IMR-90 (cell line): ENCODE data around the gene SHLD1. TPM values are rescaled to one million over a fixed set of nuclear protein-coding genes. Genes with fewer than 3 reads are reported as not detected.
A peak's percentile ranks its signal among the peaks of the same experiment; 100 is the strongest.

Experiments
- ATAC-seq: fragments of 200-7000 bp; cut with Tn5 transposase; 2 replicates; pipeline ENCODE4 v1.9.1; 2020; ENCODE audit warnings: low read depth, mild to moderate bottlenecking, moderate library complexity
- BruUV-seq: library from RNA; stranded (reverse); fragments of 400-500 nt; replicated peaks from 2 replicates; lab custom pipeline; 2021; lab: Mats Ljungman, UMichigan
- CTCF ChIA-PET: fragments of 300-600 bp; formaldehyde crosslinking; extraction: SDS; loops from one replicate; lab custom pipeline; 2021; ENCODE audit warnings: antibody characterized with exemption; lab: Yijun Ruan, JAX
- POLR2A ChIA-PET: fragments of 300-600 bp; sonication (Branson Sonifier 250); formaldehyde crosslinking; loops from one replicate; lab custom pipeline; 2022; ENCODE audit warnings: antibody characterized with exemption; ENCODE audit not compliant: unreplicated experiment; lab: Charles Lee
- DNase-seq: peaks from one replicate; pipeline ENCODE4 v3.0.0; 2013
- H2AFZ ChIP-seq: replicated peaks from 2 replicates; pipeline ENCODE3; 2013; ENCODE audit warnings: low read length, mild to moderate bottlenecking; ENCODE audit not compliant: poor library complexity
- H2AK5ac ChIP-seq: 2 replicates; pipeline ENCODE4 v1.6.1; 2013; ENCODE audit warnings: low read depth, low read length, inconsistent platforms
- H2AK9ac ChIP-seq: replicated peaks from 2 replicates; pipeline ENCODE3; 2013; ENCODE audit warnings: mild to moderate bottlenecking, low read depth, low read length, moderate library complexity; ENCODE audit not compliant: poor library complexity
- H2BK120ac ChIP-seq: 2 replicates; pipeline ENCODE4 v1.6.1; 2013; ENCODE audit warnings: low read depth, low read length, inconsistent platforms
- H2BK15ac ChIP-seq: 3 replicates; pipeline ENCODE4 v1.6.1; 2013; ENCODE audit warnings: low read depth, low read length, inconsistent platforms
- H2BK20ac ChIP-seq: 2 replicates; pipeline ENCODE4 v1.6.1; 2013; ENCODE audit warnings: low read depth, mild to moderate bottlenecking, inconsistent platforms, low read length, moderate library complexity
- H2BK5ac ChIP-seq: 2 replicates; pipeline ENCODE4 v1.6.1; 2013; ENCODE audit warnings: mild to moderate bottlenecking, low read depth, low read length, inconsistent platforms; ENCODE audit not compliant: poor library complexity, severe bottlenecking
- H3K14ac ChIP-seq: replicated peaks from 2 replicates; pipeline ENCODE4 v1.6.1; 2013; ENCODE audit warnings: low read depth, low read length, inconsistent platforms
- H3K18ac ChIP-seq: 2 replicates; pipeline ENCODE4 v1.6.1; 2013; ENCODE audit warnings: low read depth, low read length, control low read depth
- H3K23ac ChIP-seq: 2 replicates; pipeline ENCODE4 v1.6.1; 2013; ENCODE audit warnings: low read depth, low read length, inconsistent platforms
- H3K27ac ChIP-seq: 2 replicates; pipeline ENCODE4 v1.5.1; 2013; ENCODE audit warnings: mild to moderate bottlenecking, control low read depth, low read length; ENCODE audit not compliant: insufficient read depth
- H3K27me3 ChIP-seq: 2 replicates; pipeline ENCODE4 v1.6.1; 2013; ENCODE audit warnings: low read length; ENCODE audit not compliant: control insufficient read depth, insufficient read depth
- H3K36me3 ChIP-seq: 2 replicates; pipeline ENCODE4 v1.6.1; 2013; ENCODE audit warnings: low read length, mixed read lengths; ENCODE audit not compliant: control insufficient read depth, insufficient read depth
- H3K4ac ChIP-seq: 2 replicates; pipeline ENCODE4 v1.6.1; 2013; ENCODE audit warnings: low read depth, low read length, inconsistent platforms
- H3K4me1 ChIP-seq: 2 replicates; pipeline ENCODE4 v1.6.1; 2013; ENCODE audit warnings: low read length, mixed read lengths; ENCODE audit not compliant: control insufficient read depth, insufficient read depth
- H3K4me2 ChIP-seq: 2 replicates; pipeline ENCODE4 v1.6.1; 2013; ENCODE audit warnings: low read depth, mild to moderate bottlenecking, control low read depth, low read length, moderate library complexity
- H3K4me3 ChIP-seq: 2 replicates; pipeline ENCODE4 v1.5.1; 2013; ENCODE audit warnings: low read depth, mild to moderate bottlenecking, control low read depth, low read length, moderate library complexity; ENCODE audit not compliant: insufficient read depth
- H3K56ac ChIP-seq: 2 replicates; pipeline ENCODE4 v1.6.1; 2013; ENCODE audit warnings: low read length, inconsistent platforms; ENCODE audit not compliant: insufficient read depth; ENCODE audit errors: extremely low read depth
- H3K79me1 ChIP-seq, 2 experiments: 2 replicates each; pipeline ENCODE4 v1.6.1; 2013; ENCODE audit warnings: low read length in 2 of 2, inconsistent platforms in 1 of 2, low read depth in 1 of 2
- H3K9ac ChIP-seq: 2 replicates; pipeline ENCODE4 v1.6.1; 2013; ENCODE audit warnings: low read depth, low read length, control low read depth
- H3K9me1 ChIP-seq: 2 replicates; pipeline ENCODE4 v1.6.1; 2013; ENCODE audit warnings: low read length, inconsistent platforms; ENCODE audit not compliant: insufficient read depth
- H3K9me3 ChIP-seq: 2 replicates; pipeline ENCODE4 v1.6.1; 2013; ENCODE audit warnings: low read length; ENCODE audit not compliant: control insufficient read depth, insufficient read depth
- H4K20me1 ChIP-seq: 2 replicates; pipeline ENCODE4 v1.6.1; 2013; ENCODE audit warnings: low read length, inconsistent platforms; ENCODE audit not compliant: insufficient read depth
- H4K5ac ChIP-seq: 2 replicates; pipeline ENCODE4 v1.6.1; 2013; ENCODE audit warnings: mild to moderate bottlenecking, low read depth, low read length, control low read depth
- H4K8ac ChIP-seq, 2 experiments: 2 replicates each; pipeline ENCODE4 v1.6.1; 2013; ENCODE audit warnings: low read depth in 2 of 2, low read length in 2 of 2, control low read depth in 1 of 2, inconsistent platforms in 1 of 2
- H4K91ac ChIP-seq: 2 replicates; pipeline ENCODE4 v1.6.1; 2013; ENCODE audit warnings: low read depth, low read length, inconsistent platforms; ENCODE audit not compliant: insufficient read depth
- BHLHE40 ChIP-seq: fragments of 150-350 bp; IDR thresholded peaks from 2 replicates; pipeline ENCODE4 v1.6.1; 2016; ENCODE audit warnings: mild to moderate bottlenecking, low read depth, low read length
- CHD1 ChIP-seq: IDR thresholded peaks from 2 replicates; pipeline ENCODE4 v1.6.1; 2012; ENCODE audit warnings: low read depth, low read length, improper control_type of control experiment
- NFE2L2 ChIP-seq: fragments of 150-350 bp; IDR thresholded peaks from 2 replicates; pipeline ENCODE4 v1.6.1; 2016; ENCODE audit warnings: low read depth, mild to moderate bottlenecking, low read length
- POLR2A ChIP-seq: IDR thresholded peaks from 2 replicates; pipeline ENCODE4 v1.6.1; 2012; ENCODE audit warnings: mild to moderate bottlenecking, low read depth, low read length
- RAD21 ChIP-seq: IDR thresholded peaks from 2 replicates; pipeline ENCODE4 v1.6.1; 2012; ENCODE audit warnings: low read length, improper control_type of control experiment
- RCOR1 ChIP-seq: IDR thresholded peaks from 2 replicates; pipeline ENCODE4 v1.6.1; 2012; ENCODE audit warnings: mild to moderate bottlenecking, low read length, improper control_type of control experiment; ENCODE audit not compliant: insufficient replicate concordance
- RFX5 ChIP-seq: IDR thresholded peaks from 2 replicates; pipeline ENCODE4 v1.8.0; 2012; ENCODE audit warnings: low read depth, mild to moderate bottlenecking, low read length, moderate library complexity
- SMC3 ChIP-seq: fragments of 150-350 bp; IDR thresholded peaks from 2 replicates; pipeline ENCODE4 v1.6.1; 2016; ENCODE audit warnings: low read depth, mild to moderate bottlenecking, antibody characterized with exemption, low read length, moderate library complexity
- WGBS, 2 experiments: methylation state at CpG; one replicate each; pipeline versions ENCODE4 v1.1.5 to v1.1.7; 2013; ENCODE audit warnings: missing lambda C conversion rate in 2 of 2; ENCODE audit not compliant: insufficient read length in 1 of 2; ENCODE audit errors: extremely low coverage in 2 of 2; 5-methylcytosine and 5-hydroxymethylcytosine counted together
- dilution Hi-C: fragments of 300-500 bp; cut with HindIII; formaldehyde crosslinking; loops from one replicate; pipeline ENCODE4 v1.14.3; 2018; ENCODE audit warnings: low sequenced_read_pairs; ENCODE audit not compliant: unreplicated experiment
- in situ Hi-C: fragments of 300-500 bp; cut with MboI; formaldehyde crosslinking; loops from 3 replicates; pipeline ENCODE4 v1.14.3; 2019; ENCODE audit warnings: low sequenced_read_pairs, inconsistent platforms, mixed read lengths
- intact Hi-C: fragments of 100-400 bp; cut with micrococcal nuclease; formaldehyde crosslinking; loops from 2 replicates; pipeline ENCODE4 v1.10.0; 2022
- polyA plus RNA-seq, 3 experiments: library from polyadenylated mRNA; depleted of rRNA; stranded (reverse); fragments of >200 nt; gene quantifications; 2 replicates each; pipeline ENCODE4 v1.2.3, GENCODE V29; 2012; ENCODE audit warnings: low replicate concordance in 1 of 3
- total RNA-seq: library from RNA; depleted of rRNA; stranded (reverse); fragments of >200 nt; gene quantifications from 2 replicates; pipeline ENCODE4 v1.2.3, GENCODE V29; 2012
- TF ChIP-seq, protein P1 (sequence below): conservative IDR thresholded peaks from 2 replicates; pipeline ENCODE4 v1.5.1; 2012; ENCODE audit warnings: mild to moderate bottlenecking, low read depth, low read length, improper control_type of control experiment
- TF ChIP-seq, protein P2 (sequence below): fragments of 150-350 bp; IDR thresholded peaks from 2 replicates; pipeline ENCODE4 v1.6.1; 2017; ENCODE audit warnings: mild to moderate bottlenecking, antibody characterized with exemption, low read length, low read depth

SHLD1 gene
- total and polyA plus RNA-seq, 2 of the 4 experiments (the other 2 are of a cell fraction): 2.6 to 3.0 TPM

DNA sequence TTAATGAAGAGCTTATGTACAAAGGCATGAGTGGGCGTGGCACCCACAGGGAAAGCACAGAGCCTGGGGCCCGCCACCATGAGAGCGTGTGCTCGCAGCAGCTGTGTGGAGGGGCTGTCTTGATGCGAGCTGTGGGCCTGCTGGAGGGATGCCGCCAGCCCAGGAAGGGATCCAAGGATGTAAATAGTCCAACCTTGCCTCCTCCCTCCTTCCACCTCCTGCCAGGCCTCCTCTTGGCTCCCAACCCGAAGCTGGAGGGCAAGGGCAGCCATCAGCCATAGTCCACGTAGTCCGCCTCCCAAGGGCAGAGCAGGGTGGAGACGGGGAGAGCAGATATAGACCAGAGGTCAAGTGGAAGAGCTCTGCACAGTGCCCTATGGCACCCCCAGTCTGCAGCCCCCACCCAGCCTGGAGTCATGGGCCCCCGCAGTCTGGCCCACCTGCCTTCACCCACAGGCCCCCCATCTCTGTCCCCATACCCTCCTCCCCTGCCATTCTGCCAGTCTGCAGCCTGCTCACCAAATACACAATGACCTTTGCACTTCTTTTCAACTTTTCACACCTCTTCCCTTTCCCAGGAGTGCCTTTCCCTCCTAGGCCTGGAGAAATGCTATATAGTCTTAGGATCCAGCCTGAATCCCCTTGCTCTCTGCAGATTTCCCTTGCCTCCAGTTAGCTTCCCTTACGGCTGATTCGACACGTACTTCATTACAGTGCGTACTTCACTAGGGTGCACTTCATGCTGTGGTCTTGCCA is 77.1 kb downstream of the SHLD1 start:
- Histone ChIP-seq H3K56ac (no peak overlapping the region), H2BK120ac (no peak overlapping the region), H4K5ac (no peak overlapping the region), H4K91ac (no peak overlapping the region), H3K9ac (no peak overlapping the region), H2BK20ac (no peak overlapping the region), H2AK9ac (peak overlapping the region; percentile 24), H2AFZ (no peak overlapping the region), H3K36me3 (no peaks in the 10 kb centered on the region), H3K23ac (no peak overlapping the region), H2BK15ac (no peak overlapping the region), H3K27me3 (no peaks in the 10 kb centered on the region), H4K8ac (no peak overlapping the region), H3K4me2 (no peak overlapping the region), H2BK5ac (no peak overlapping the region), H3K4me1 (peaks cover 2% of the 10 kb centered on the region; the same call in 1 of the 2 replicates), H3K4me3 (no peak overlapping the region), H3K18ac (no peak overlapping the region), H3K14ac (no peak overlapping the region), H3K27ac (no peak overlapping the region), H3K9me3 (no peaks in the 10 kb centered on the region), H3K79me1 (no peaks in the 10 kb centered on the region), H3K9me1 (peaks cover 2% of the 10 kb centered on the region; the same call in 1 of the 2 replicates), H4K20me1 (no peaks in the 10 kb centered on the region), H2AK5ac (no peak overlapping the region), H3K4ac (no peak overlapping the region)
- no TSS peak for BruUV-seq
- no peak for TF ChIP-seq RAD21
- TF ChIP-seq RFX5: no peak
- no peak for TF ChIP-seq RCOR1
- no peak for TF ChIP-seq SMC3
- TF ChIP-seq, protein P1, sequence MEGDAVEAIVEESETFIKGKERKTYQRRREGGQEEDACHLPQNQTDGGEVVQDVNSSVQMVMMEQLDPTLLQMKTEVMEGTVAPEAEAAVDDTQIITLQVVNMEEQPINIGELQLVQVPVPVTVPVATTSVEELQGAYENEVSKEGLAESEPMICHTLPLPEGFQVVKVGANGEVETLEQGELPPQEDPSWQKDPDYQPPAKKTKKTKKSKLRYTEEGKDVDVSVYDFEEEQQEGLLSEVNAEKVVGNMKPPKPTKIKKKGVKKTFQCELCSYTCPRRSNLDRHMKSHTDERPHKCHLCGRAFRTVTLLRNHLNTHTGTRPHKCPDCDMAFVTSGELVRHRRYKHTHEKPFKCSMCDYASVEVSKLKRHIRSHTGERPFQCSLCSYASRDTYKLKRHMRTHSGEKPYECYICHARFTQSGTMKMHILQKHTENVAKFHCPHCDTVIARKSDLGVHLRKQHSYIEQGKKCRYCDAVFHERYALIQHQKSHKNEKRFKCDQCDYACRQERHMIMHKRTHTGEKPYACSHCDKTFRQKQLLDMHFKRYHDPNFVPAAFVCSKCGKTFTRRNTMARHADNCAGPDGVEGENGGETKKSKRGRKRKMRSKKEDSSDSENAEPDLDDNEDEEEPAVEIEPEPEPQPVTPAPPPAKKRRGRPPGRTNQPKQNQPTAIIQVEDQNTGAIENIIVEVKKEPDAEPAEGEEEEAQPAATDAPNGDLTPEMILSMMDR: no peak
- no peak for TF ChIP-seq POLR2A
- no peak for TF ChIP-seq NFE2L2
- TF ChIP-seq, protein P2, sequence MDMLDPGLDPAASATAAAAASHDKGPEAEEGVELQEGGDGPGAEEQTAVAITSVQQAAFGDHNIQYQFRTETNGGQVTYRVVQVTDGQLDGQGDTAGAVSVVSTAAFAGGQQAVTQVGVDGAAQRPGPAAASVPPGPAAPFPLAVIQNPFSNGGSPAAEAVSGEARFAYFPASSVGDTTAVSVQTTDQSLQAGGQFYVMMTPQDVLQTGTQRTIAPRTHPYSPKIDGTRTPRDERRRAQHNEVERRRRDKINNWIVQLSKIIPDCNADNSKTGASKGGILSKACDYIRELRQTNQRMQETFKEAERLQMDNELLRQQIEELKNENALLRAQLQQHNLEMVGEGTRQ: no peak
- no peak for TF ChIP-seq CHD1
- TF ChIP-seq BHLHE40: no peak
- ATAC-seq (no peak), DNase-seq (no peak)
- CTCF ChIA-PET: no interaction called here
- POLR2A ChIA-PET: no interaction called here
- dilution Hi-C loops: no loop called here
- intact Hi-C loops: no loop called here
- in situ Hi-C loops: no loop called here
- WGBS, 2 experiments: 84% methylated on average over 8 of the region's 15 CpGs; no CpG with 5 or more reads in 1 of the 2 experiments
